ENCODE data around the gene EBF3. TPM values are rescaled to one million over a fixed set of nuclear protein-coding genes. Genes with fewer than 3 reads are reported as not detected.

Gene EBF3
- total RNA-seq, 1 donor from 2014 or later, result 0.15 TPM

- H3K9me3 ChIP-seq (ENCODE audit: low read depth), result no peaks in the 10 kb centered on the region
- no peak for DNase-seq (ENCODE audit: low spot score)
- H3K4me3 ChIP-seq, result no peak overlapping the region
- no peak for TF ChIP-seq EZH2phosphoT487 (IDR thresholded peaks at IDR 0.05)
- no peak for TF ChIP-seq EZH2 (IDR thresholded peaks at IDR 0.05)
- no peak for TF ChIP-seq CTCF (IDR thresholded peaks at IDR 0.05)
- Mint-ChIP-seq H3K4me1 (peaks cover 22% of the 10 kb centered on the region), H3K9me3 (no peaks in the 10 kb centered on the region), H3K4me3 (no peak overlapping the region), H3K27me3 (ENCODE audit: insufficient read depth, low read depth) (no peaks in the 10 kb centered on the region), H3K36me3 (no peaks in the 10 kb centered on the region), H3K27ac (no peak overlapping the region)
- no peak overlapping the region for H3K4me2 ChIP-seq
- no peaks in the 10 kb centered on the region for H3F3A ChIP-seq (ENCODE audit: low read depth)
- H4K20me1 ChIP-seq (ENCODE audit: low read depth), result no peaks in the 10 kb centered on the region
- no peak overlapping the region for H3K27ac ChIP-seq
- no peaks in the 10 kb centered on the region for H3K27me3 ChIP-seq
- H3K9ac ChIP-seq, result no peak overlapping the region
- no peak overlapping the region for H2AFZ ChIP-seq (replicated peaks)
- no peaks in the 10 kb centered on the region for H3K79me2 ChIP-seq (ENCODE audit: low read depth)
- peaks cover 14% of the 10 kb centered on the region for H3K4me1 ChIP-seq
- H3K36me3 ChIP-seq, result no peaks in the 10 kb centered on the region
Observed at GRCh38 chr10:129916506-129916995, 47.5 kb downstream of the EBF3 start.

GRCh38 chr10:129915526-129916378, 48.3 kb downstream of the EBF3 start:
- no peak for TF ChIP-seq CTCF (IDR thresholded peaks at IDR 0.05)
- no peak for TF ChIP-seq EZH2 (IDR thresholded peaks at IDR 0.05)
- TF ChIP-seq EZH2phosphoT487 (IDR thresholded peaks at IDR 0.05), result no peak
- Histone ChIP-seq H3K9me3 (ENCODE audit: low read depth) (no peaks in the 10 kb centered on the region), H3K4me3 (no peak overlapping the region), H3K36me3 (no peaks in the 10 kb centered on the region), H3K4me1 (peaks cover 14% of the 10 kb centered on the region), H3K4me2 (no peak overlapping the region), H4K20me1 (ENCODE audit: low read depth) (no peaks in the 10 kb centered on the region), H3F3A (ENCODE audit: low read depth) (no peaks in the 10 kb centered on the region), H3K27ac (no peak overlapping the region), H3K27me3 (no peaks in the 10 kb centered on the region), H3K9ac (no peak overlapping the region), H2AFZ (replicated peaks) (no peak overlapping the region), H3K79me2 (ENCODE audit: low read depth) (no peaks in the 10 kb centered on the region)
- Mint-ChIP-seq H3K27ac (no peak overlapping the region), H3K4me1 (peaks cover 22% of the 10 kb centered on the region), H3K36me3 (no peaks in the 10 kb centered on the region), H3K27me3 (ENCODE audit: insufficient read depth, low read depth) (no peaks in the 10 kb centered on the region), H3K4me3 (peak overlapping the region; percentile 60), H3K9me3 (no peaks in the 10 kb centered on the region)
- DNase-seq (ENCODE audit: low spot score), result no peak

- no peak overlapping the region for H3K4me3 ChIP-seq
- no peak overlapping the region for H2AFZ ChIP-seq (replicated peaks)
- no peak overlapping the region for H3K9ac ChIP-seq
- no peak overlapping the region for H3K27ac Mint-ChIP-seq
- H4K20me1 ChIP-seq (ENCODE audit: low read depth), result no peaks in the 10 kb centered on the region
- TF ChIP-seq EZH2 (IDR thresholded peaks at IDR 0.05) (no peak), CTCF (IDR thresholded peaks at IDR 0.05) (no peak)
- no peaks in the 10 kb centered on the region for H3F3A ChIP-seq (ENCODE audit: low read depth)
- no peaks in the 10 kb centered on the region for H3K79me2 ChIP-seq (ENCODE audit: low read depth)
- H3K4me2 ChIP-seq, result no peak overlapping the region
- H3K36me3 Mint-ChIP-seq, result no peaks in the 10 kb centered on the region
- H3K4me3 Mint-ChIP-seq, result no peak overlapping the region
- H3K27me3 Mint-ChIP-seq (ENCODE audit: insufficient read depth, low read depth), result no peaks in the 10 kb centered on the region
- H3K4me1 Mint-ChIP-seq, result peaks cover 24% of the 10 kb centered on the region
- no peak overlapping the region for H3K27ac ChIP-seq
- no peaks in the 10 kb centered on the region for H3K27me3 ChIP-seq
- H3K36me3 ChIP-seq, result no peaks in the 10 kb centered on the region
- H3K9me3 ChIP-seq (ENCODE audit: low read depth), result no peaks in the 10 kb centered on the region
- H3K4me1 ChIP-seq, result peaks cover 14% of the 10 kb centered on the region
- no peak for DNase-seq (ENCODE audit: low spot score)
- H3K9me3 Mint-ChIP-seq, result no peaks in the 10 kb centered on the region
Observed at GRCh38 chr10:129914960-129915359, 49.1 kb downstream of the EBF3 start.
